ENCODE data around the gene C1orf74.

Gene C1orf74

DNA sequence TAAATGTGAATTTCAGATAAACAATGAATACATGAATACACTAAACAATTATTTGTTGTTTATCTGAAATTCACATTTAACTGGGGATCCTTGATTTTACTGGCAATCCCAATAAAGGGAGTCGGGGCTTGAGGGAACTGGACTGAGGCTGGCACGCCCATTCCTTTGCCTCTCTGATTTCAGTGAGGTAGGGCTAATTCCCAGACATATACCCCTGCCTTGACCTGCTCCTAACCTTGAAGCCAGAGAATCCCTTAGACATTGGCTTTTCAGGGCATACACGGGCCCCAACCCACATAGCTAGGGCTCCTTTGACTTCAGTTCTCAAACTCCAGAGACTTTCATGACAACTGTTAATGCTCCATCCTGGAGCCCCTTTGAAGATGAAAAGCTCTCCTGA, 32.6 kb upstream of the C1orf74 start:
- Histone ChIP-seq H3K27ac (ENCODE audit: low read length) (no peak overlapping the region), H3K9ac (ENCODE audit: low read length) (no peak overlapping the region), H3K4me2 (ENCODE audit: low read length) (no peak overlapping the region), H3K4me1 (ENCODE audit: low read length) (no peaks in the 10 kb centered on the region), H3K27me3 (ENCODE audit: low read depth, low read length) (peaks cover 22% of the 10 kb centered on the region), H2AFZ (ENCODE audit: low read depth, low read length) (no peak overlapping the region), H3K9me3 (ENCODE audit: insufficient read depth, low read length) (no peaks in the 10 kb centered on the region), H4K20me1 (ENCODE audit: insufficient read depth, low read length) (no peaks in the 10 kb centered on the region), H3K79me2 (ENCODE audit: low read length) (no peaks in the 10 kb centered on the region), H3K4me3 (ENCODE audit: low read length) (no peak overlapping the region), H3K36me3 (replicated peaks; ENCODE audit: low read depth, low read length) (no peaks in the 10 kb centered on the region)
- TF ChIP-seq CTCF (IDR thresholded peaks at IDR 0.05; ENCODE audit: low read depth, low read length) (no peak), EZH2phosphoT487 (IDR thresholded peaks at IDR 0.05; ENCODE audit: low read depth) (no peak)

DNA sequence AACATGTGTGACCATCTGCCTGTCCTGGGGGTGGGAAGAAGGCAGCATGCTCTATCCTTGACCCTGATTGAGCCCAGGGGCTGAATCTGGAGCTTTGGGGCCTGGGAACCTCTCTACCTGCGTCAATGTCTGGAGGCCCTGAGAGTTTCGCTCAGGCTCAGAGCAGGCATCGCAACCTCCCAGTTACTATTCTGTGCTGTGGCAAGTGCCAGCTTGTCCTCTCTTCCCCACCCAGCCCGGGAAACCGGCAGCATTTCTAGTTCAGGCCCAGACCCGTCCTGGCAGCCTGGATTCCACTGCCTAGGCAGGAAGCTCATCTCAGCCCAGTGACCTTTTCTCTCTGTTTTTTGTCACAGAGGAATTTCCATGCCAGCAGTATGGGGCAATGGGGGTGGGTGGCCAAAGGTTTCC, 31.6 kb upstream of the C1orf74 start:
- no peak overlapping the region for H3K4me3 ChIP-seq (ENCODE audit: low read length)
- no peaks in the 10 kb centered on the region for H4K20me1 ChIP-seq (ENCODE audit: insufficient read depth, low read length)
- TF ChIP-seq EZH2phosphoT487 (IDR thresholded peaks at IDR 0.05; ENCODE audit: low read depth) (no peak), CTCF (IDR thresholded peaks at IDR 0.05; ENCODE audit: low read depth, low read length) (no peak)
- H3K9me3 ChIP-seq (ENCODE audit: insufficient read depth, low read length), result no peaks in the 10 kb centered on the region
- no peak overlapping the region for H3K9ac ChIP-seq (ENCODE audit: low read length)
- no peaks in the 10 kb centered on the region for H3K36me3 ChIP-seq (replicated peaks; ENCODE audit: low read depth, low read length)
- peaks cover 17% of the 10 kb centered on the region; the same call in 1 of the 2 replicates for H3K27me3 ChIP-seq (ENCODE audit: low read depth, low read length)
- no peak overlapping the region for H3K4me2 ChIP-seq (ENCODE audit: low read length)
- H2AFZ ChIP-seq (ENCODE audit: low read depth, low read length), result no peak overlapping the region
- no peak overlapping the region for H3K27ac ChIP-seq (ENCODE audit: low read length)
- H3K79me2 ChIP-seq (ENCODE audit: low read length), result no peaks in the 10 kb centered on the region
- no peaks in the 10 kb centered on the region for H3K4me1 ChIP-seq (ENCODE audit: low read length)

GRCh38 chr1:209815490-209815889, 31.1 kb upstream of the C1orf74 start:
- no peaks in the 10 kb centered on the region for H3K79me2 ChIP-seq (ENCODE audit: low read length)
- no peaks in the 10 kb centered on the region for H3K9me3 ChIP-seq (ENCODE audit: insufficient read depth, low read length)

DNA sequence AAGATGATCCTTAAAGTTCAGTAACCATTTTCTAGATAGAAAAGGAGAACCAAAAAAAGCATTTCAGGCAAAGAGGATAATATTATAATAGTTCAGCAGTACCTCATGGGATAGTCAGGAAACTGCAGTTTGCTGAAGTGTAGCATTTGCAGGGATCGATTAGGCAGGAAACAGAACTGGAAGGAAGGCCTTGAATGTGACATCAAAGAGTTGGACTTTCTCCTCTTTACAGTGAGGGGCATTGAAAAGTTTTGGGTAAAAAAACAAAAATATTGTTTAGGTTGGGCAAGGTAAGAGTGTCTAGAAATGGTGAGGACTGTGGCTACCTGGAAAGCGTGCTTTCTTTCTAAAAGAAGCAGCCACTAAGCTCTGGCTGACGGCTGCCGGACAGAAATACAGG, 29.5 kb upstream of the C1orf74 start:
- no peak overlapping the region for H3K4me2 ChIP-seq (ENCODE audit: low read length)
- peaks cover 3% of the 10 kb centered on the region; the same call in 1 of the 2 replicates for H3K27me3 ChIP-seq (ENCODE audit: low read depth, low read length)
- no peak overlapping the region for H2AFZ ChIP-seq (ENCODE audit: low read depth, low read length)
- H3K9me3 ChIP-seq (ENCODE audit: insufficient read depth, low read length), result no peaks in the 10 kb centered on the region
- H3K4me1 ChIP-seq (ENCODE audit: low read length), result no peaks in the 10 kb centered on the region
- H3K4me3 ChIP-seq (ENCODE audit: low read length), result no peak overlapping the region
- no peak overlapping the region for H3K27ac ChIP-seq (ENCODE audit: low read length)
- H3K79me2 ChIP-seq (ENCODE audit: low read length), result no peaks in the 10 kb centered on the region
- no peak overlapping the region for H3K9ac ChIP-seq (ENCODE audit: low read length)
- TF ChIP-seq EZH2phosphoT487 (IDR thresholded peaks at IDR 0.05; ENCODE audit: low read depth), result no peak
- TF ChIP-seq CTCF (IDR thresholded peaks at IDR 0.05; ENCODE audit: low read depth, low read length), result no peak
- no peaks in the 10 kb centered on the region for H4K20me1 ChIP-seq (ENCODE audit: insufficient read depth, low read length)
- H3K36me3 ChIP-seq (replicated peaks; ENCODE audit: low read depth, low read length), result no peaks in the 10 kb centered on the region

More at GRCh38 chr1:209815490-209815889, 31.1 kb upstream of the C1orf74 start:
- Histone ChIP-seq H3K36me3 (replicated peaks; ENCODE audit: low read depth, low read length) (no peaks in the 10 kb centered on the region), H2AFZ (ENCODE audit: low read depth, low read length) (no peak overlapping the region), H4K20me1 (ENCODE audit: insufficient read depth, low read length) (no peaks in the 10 kb centered on the region), H3K27ac (ENCODE audit: low read length) (no peak overlapping the region), H3K4me3 (ENCODE audit: low read length) (no peak overlapping the region), H3K9ac (ENCODE audit: low read length) (no peak overlapping the region), H3K4me1 (ENCODE audit: low read length) (no peaks in the 10 kb centered on the region), H3K27me3 (ENCODE audit: low read depth, low read length) (peaks cover 12% of the 10 kb centered on the region; the same call in 1 of the 2 replicates), H3K4me2 (ENCODE audit: low read length) (no peak overlapping the region)
- TF ChIP-seq EZH2phosphoT487 (IDR thresholded peaks at IDR 0.05; ENCODE audit: low read depth), result no peak
- TF ChIP-seq CTCF (IDR thresholded peaks at IDR 0.05; ENCODE audit: low read depth, low read length), result no peak
